ENCODE results near the gene ATP6V0C.
"Not testable (repeated sequence)": the region's sequence is repeated elsewhere in the genome, so short reads cannot be mapped to it uniquely, and the experiment has no call there.

The ATP6V0C gene

DNA sequence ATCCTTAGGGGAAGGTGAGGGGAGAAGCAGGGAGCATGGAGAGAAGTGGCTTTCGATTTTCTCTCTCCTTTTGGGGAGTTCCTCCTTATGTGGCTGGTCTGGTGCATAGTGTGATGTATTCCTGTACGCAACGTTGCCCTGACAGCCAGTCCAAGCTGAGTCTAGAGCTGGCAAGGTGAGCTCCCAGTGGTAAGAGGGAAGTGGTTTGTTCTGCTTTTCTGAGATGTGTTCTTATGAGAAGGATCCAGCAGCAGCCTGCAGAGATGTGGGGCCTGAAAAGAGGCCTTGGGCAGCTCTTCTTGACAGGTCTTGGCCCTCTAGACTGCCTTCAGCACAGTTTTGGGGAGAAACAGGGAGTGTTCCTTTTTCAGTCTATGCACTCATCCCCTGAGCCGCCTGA is 27.2 kb downstream of the ATP6V0C start:
- DNase-seq (ENCODE audit: low read depth in 2 of 2, low spot score in 1 of 2) = not testable (repeated sequence)

DNA sequence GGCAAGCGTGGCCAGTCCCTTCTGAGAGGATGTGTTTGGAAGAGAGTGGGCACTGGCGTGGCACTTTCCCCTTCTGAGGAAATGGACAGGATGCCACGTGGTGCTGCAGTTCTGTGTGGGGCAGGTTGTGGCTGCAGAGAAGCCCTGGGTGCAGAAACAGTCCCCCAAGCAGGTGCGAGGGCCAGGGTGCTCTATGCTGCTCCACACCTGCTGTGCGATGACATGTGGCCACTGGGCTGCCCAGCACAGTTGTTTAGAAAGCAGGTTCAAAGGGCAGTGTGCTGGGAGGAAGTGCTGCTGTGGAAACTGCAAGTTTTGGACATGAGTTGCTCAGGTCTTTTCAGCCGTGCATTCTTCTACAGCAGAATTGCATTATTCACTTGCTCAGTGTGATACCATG is 27.7 kb downstream of the ATP6V0C start:
- not testable (repeated sequence) for DNase-seq (ENCODE audit: low read depth in 2 of 2, low spot score in 1 of 2)

DNA sequence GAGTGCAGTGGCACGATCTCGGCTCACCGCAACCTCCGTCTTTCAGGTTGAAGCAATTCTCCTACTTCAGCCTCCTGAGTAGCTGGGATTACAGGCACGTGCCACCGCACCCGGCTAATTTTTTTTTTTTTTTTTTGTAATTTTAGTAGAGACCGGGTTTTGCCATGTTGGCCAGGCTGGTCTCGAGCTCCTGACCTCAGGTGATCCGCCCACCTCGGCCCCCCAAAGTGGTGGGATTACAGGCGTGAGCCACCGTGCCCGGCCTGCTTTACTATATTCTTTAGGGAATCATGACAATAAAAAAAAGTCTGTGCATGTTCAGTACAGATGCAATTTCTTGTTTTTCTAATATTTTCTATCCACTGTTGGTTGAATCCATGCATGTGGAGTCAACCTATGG is 30.0 kb downstream of the ATP6V0C start:
- DNase-seq (ENCODE audit: low read depth in 2 of 2, low spot score in 1 of 2) = not testable (repeated sequence)

DNA sequence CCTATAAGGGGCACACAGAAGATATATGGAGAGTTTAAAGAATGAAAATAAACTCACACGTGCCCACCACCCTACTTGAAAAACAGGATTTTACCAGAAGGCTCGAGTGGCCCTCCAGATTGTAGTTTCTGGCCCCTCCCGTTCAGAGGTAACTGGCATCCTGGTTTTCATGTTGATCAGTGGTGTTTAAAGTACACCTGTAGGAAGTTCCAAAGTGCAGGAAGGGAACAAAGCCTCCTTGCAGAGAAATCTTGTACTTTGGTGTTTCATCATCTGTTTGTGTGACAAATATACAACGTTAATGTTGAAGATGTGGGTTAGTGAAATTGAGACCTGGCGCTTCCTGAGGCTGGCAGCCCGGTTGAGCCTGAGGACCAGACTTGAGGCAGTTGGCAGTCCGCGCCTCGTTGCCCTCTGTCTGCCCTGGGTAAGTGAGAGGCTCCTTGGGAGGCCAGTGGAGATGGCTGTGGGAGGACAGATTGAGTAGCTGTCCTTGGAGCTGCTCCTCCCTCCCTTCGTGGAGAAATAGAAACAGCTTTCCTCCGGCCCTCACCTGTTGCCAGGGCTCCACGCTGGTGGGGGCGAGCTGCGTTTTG is 36.6 kb downstream of the ATP6V0C start:
- DNase-seq (ENCODE audit: low read depth in 2 of 2, low spot score in 1 of 2) = not testable (repeated sequence)

- not testable (repeated sequence) for DNase-seq (ENCODE audit: low read depth in 2 of 2, low spot score in 1 of 2)
Measured at GRCh38 chr16:2551420-2551889, 37.7 kb downstream of the ATP6V0C start.

DNA sequence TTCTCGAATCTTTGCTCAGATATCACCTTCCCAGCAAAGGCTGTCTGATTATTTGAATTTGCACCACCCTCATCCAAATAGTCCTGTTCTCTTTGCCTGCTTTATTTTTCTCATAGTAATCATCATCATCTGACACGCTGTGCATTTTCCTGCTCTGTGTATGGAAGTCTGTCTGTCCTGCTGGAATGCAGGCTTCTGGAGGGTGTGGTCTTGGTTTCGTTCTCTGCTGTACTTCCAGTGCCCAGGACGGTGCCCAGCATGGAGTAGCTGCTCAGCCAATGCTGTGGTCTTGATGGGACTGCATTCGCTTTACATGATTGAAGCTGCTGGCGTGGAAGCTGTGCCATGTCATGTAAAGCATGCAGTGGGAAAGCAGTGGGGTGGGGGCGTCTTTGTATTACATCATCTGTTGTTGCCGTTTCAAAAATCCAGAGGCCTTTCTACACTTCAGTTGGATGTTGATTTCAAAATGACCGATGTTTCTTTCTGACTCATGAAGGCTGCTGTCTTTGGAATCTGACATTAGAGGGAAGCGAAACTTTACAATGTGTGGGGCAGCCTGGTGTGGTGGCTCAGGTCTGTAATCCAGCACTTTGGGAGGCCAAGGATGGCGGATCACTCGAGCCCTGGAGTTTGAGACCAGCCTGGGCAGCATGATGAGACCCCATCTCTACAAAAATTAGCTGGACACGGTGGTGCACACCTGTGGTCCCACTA is 41.1 kb downstream of the ATP6V0C start:
- not testable (repeated sequence) for DNase-seq (ENCODE audit: low read depth in 2 of 2, low spot score in 1 of 2)

DNA sequence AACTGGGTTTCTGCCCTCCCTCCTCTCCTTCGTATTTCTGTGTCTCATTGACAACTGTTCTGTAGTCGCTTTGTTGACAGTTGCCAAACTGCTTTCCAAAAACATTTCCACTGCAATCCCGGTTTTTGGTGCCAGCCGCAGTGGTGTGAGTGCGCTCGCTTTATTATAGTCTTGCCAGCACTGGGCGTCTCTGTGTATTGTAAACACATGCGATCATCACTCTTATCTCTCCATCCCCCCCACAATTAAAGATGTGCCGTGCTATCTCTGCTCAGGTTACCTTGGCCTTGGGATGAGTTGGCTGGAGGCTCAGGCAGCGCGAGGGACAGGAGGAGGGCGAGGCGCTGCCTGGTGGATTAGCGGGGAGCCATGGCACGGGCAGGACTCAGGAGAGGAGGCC is 43.4 kb downstream of the ATP6V0C start:
- not testable (repeated sequence) for DNase-seq (ENCODE audit: low read depth in 2 of 2, low spot score in 1 of 2)

- DNase-seq (ENCODE audit: low read depth in 2 of 2, low spot score in 1 of 2) = not testable (repeated sequence)
Measured at GRCh38 chr16:2560131-2560797, 46.5 kb downstream of the ATP6V0C start.

DNA sequence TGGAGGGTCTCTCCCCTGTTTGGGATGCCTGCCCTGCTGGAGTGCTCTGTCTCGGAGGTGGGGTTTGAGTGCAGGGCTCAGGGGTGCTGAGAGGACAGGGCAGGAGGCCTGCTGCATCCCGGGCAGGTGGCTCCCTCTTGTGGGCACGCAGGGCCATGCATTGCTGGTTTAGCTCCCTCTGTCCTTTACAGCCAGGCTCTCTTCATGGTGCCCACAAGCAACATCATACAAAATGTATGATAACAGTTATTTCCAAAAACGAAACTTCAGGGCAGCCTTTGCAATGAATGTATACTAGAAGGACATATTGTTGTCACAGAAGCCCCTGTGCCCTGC is 47.0 kb downstream of the ATP6V0C start:
- DNase-seq (ENCODE audit: low read depth in 2 of 2, low spot score in 1 of 2) = peak in 1 of 2 donors; percentile 51

GRCh38 chr16:2567506-2567905 is 53.8 kb downstream of the ATP6V0C start:
- not testable (repeated sequence) for DNase-seq (ENCODE audit: low read depth in 2 of 2, low spot score in 1 of 2)

DNA sequence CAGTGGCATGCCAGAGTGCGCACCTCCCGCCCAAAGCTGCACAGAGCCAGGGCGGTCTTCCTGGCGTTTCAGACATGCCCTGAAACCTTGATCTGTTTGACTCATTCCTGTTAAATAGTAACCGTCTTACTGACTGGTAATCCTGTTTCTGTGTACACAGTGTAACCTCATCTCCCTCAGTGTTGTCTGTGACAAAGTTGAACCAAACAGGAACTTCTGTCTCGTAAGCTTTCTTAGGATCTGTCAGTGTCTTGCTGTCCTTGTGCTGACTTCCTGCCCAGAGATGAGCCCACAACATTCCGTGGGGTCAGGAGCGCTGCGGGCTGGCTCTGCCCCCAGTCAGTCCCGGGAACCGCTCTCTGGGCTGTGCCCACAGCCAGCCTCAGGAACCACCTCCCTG is 54.8 kb downstream of the ATP6V0C start:
- DNase-seq (ENCODE audit: low read depth in 2 of 2, low spot score in 1 of 2) = not testable (repeated sequence)

All from stimulated activated CD8-positive, alpha-beta memory T cell treated with anti-CD3 and anti-CD28 coated beads, Interleukin-4, amount 100 ng/mL, for 1 hour (primary cell).